Adipose tissue (tissue), 3 donors: ENCODE measurements around the gene C1QL4. TPM values are rescaled to one million over a fixed set of nuclear protein-coding genes. Genes with fewer than 3 reads are reported as not detected.
"Not testable (repeated sequence)": the region's sequence is repeated elsewhere in the genome, so short reads cannot be mapped to it uniquely, and the experiment has no call there.

ENCODE experiments used
- H3K27ac ChIP-seq: one replicate; pipeline ENCODE4 v1.5.1; 2013; ENCODE audit warnings: low read depth, low read length
- WGBS, 3 donors: extraction: QIAGEN DNeasy Blood & Tissue Kit; methylation state at CpG; one replicate each; pipeline ENCODE4 v1.1.7; 2013; 5-methylcytosine and 5-hydroxymethylcytosine counted together
- polyA plus RNA-seq, 3 donors: library from polyadenylated mRNA; stranded (reverse); fragments of 200-250 nt; gene quantifications; one replicate each; pipeline ENCODE4 v1.2.3, GENCODE V29; 2013
- donor health status: healthy with polysubstance abuse.
- donor health status: Bipolar disorder and iron deficiency.
- donor health status: healthy.

C1QL4 gene
- polyA plus RNA-seq, 3 donors, result not detected

DNA sequence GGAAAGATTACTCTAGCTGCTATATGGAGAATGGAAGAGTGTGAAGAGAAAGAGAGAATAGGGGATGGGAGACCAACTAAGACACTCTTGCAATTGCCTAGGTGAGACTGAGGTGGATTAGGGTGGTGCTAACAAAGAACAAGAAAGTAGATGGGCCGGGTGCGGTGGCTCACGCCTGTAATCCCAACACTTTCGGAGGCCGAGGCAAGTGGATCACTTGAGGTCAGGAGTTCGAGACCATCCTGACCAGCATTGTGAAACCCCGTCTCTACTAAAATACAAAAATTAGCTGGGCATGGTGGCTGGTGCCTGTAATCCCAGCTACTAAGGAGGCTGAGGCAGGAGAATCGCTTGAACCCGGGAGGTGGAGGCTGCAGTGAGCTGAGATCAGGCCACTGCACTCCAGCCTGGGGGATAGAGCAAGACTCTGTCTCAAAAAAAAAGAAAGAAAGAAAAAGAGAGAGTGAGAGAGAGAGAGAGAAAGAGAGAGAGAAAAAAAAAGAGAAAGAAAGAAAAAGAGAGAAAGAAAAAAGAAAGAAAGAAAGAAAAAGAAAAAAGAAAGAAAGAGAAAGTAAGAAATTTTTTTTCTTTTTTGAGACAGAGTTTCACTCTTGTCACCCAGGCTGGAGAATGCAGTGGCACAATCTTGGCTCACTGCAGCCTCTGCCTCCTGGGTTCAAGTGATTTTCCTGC is 16.4 kb downstream of the C1QL4 start:
- 88 to 97% (median 93%) methylated on average over 7 to 9 of the region's 9 CpGs for WGBS, 3 donors
- not testable (repeated sequence) for H3K27ac ChIP-seq

DNA sequence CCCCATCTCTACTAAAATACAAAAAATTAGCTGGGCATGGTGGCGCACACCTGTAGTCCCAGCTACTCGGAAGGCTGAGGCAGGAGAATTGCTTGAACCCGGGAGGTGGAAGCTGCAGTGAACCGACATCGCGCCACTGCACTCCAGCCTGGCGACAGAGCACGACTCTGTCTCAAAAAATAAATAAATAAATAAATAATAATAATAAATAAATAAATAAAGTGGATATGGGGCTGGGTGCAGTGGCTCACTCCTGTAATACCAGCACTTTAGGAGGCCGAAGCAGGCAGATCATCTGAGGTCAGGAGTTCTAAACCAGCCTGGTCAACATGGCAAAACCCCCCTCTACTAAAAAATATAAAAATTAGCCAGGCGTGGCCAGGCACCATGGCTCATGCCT is 19.9 kb downstream of the C1QL4 start:
- 94 to 96% (median 95%) methylated on average over 10 of the region's 10 CpGs for WGBS, 3 donors
- not testable (repeated sequence) for H3K27ac ChIP-seq

DNA sequence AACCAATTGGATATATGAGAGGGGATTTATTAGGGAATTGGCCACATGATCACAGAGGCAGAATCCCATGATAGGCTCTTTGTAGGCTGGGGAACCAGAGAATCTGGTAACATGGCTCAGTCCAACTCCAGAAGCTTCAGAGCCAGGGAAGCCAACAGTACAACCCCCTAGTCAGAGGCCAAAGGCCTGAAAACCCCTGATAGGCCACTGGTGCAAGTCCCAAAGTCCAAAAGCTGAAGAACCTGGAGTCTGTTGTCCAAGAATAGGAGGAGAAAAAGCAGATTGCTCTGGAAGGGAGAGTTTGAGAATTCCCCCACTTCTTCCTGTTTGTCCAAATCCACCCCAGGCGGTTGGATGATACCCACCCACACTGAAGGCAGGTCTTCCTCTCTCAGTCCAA is 22.2 kb downstream of the C1QL4 start:
- WGBS, 3 donors, result 75 to 97% (median 91%) methylated on average over 1 of the region's 1 CpG
- no peak overlapping the region for H3K27ac ChIP-seq

DNA sequence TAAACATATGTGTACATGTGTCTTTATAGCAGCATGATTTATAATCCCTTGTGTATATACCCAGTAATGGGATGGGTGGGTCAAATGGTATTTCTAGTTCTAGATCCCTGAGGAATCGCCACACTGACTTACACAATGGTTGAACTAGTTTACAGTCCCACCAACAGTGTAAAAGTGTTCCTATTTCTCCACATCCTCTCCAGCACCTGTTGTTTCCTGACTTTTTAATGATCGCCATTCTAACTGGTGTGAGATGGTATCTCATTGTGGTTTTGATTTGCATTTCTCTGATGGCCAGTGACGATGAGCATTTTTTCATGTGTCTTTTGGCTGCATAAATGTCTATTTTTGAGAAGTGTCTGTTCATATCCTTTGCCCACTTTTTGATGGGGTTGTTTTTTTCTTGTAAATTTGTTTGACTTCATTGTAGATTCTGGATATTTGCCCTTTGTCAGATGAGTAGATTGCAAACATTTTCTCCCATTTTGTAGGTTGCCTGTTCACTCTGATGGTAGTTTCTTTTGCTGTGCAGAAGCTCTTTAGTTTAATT is 26.5 kb downstream of the C1QL4 start:
- 50 to 64% (median 61%) methylated on average over 2 of the region's 3 CpGs for WGBS, 3 donors
- not testable (repeated sequence) for H3K27ac ChIP-seq

DNA sequence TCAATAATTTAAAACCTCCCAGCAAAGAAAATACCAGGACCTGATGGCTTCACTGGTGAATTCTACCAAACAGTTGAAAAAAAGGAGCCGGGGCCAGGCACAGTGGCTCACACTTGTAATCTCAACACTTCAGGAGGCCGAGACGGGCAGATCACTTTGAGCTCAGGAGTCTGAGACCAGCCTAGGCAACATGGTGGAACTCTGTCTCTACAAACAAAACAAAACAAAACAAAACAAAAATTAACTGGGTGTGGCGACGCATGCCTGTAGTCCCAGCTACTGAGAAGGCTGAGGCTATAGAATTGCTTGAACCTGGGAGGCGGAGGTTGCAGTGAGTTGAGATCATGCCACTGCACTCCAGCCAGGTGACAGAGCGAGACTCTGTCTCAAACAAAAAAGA is 27.6 kb downstream of the C1QL4 start:
- no peak overlapping the region for H3K27ac ChIP-seq
- WGBS, 3 donors, result 91 to 92% (median 91%) methylated on average over 7 of the region's 7 CpGs

DNA sequence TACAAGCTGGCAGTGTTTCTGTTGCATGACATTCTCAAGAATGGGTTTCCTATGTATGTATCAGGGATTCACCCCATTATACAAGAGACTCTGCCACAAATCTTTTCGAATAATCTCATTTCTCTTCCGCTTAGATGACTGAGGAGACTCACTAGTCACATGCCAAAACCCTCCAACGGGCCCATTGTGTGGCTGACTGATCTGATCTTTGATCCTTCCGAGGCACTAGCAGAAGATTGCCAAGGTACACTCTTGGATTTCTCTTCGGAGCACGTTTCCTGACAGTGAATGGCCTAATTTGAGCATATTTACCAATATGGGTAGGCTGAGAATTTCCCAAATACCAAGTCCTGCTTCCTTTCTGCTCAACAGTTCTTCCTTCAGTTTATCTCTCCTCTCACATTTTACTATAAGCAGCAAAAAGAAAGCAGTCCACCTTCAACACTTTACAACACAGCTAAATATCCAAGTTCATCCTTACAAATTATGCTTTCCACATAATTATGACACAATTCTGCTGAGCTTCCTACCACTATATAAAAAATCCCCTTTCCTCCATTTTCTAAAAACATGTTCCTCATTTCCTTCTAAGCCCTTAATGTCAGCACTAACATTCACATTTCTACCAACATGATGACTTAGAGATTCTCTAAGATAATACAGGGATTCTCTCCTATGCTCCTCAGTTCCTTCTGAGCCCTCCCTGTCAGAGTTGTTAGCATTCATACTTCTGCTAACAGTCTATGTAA is 31.1 kb downstream of the C1QL4 start:
- no peak overlapping the region for H3K27ac ChIP-seq
- 59 to 80% (median 76%) methylated on average over 6 of the region's 6 CpGs for WGBS, 3 donors

DNA sequence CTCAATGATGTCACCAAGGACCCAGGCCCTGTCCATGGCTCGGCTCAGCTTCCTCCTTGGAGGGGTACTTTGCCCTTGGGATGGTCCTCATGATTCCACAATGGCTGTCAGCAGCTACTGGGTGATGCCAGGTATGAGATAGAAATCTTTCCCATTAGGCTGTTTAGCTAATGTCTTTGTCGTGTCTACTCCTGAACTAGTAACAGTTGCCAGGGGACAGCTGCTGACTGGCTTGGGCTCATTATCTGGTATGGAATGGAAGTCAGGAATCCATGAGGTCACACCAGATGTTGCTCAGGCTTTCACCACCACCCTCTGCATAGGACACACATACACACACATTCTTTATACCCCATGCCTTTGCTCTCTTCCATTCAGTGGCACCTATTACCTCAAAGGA is 32.8 kb downstream of the C1QL4 start:
- 70 to 81% (median 71%) methylated on average over 2 of the region's 2 CpGs for WGBS, 3 donors
- H3K27ac ChIP-seq, result no peak overlapping the region

DNA sequence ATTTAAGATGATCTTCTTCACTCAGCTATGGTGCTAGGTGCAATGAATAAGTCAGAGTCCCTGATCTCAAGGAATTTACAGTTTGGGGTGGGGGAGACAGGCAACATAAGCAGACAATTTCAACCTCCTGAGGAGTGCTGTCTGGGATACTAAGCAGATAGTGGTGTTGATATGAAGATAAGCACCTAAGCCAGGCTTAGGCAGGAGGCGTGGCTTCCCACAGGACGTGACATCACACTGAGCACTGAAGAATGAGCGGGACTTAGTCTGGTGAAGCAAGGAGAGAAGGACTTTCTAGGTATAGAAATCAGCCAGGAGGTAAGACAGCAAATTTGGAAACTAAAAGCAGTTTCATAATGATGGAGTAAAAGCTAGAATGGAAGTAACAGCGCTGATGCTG is 35.2 kb downstream of the C1QL4 start:
- 71 to 80% (median 71%) methylated on average over 4 of the region's 4 CpGs for WGBS, 3 donors
- no peak overlapping the region for H3K27ac ChIP-seq

DNA sequence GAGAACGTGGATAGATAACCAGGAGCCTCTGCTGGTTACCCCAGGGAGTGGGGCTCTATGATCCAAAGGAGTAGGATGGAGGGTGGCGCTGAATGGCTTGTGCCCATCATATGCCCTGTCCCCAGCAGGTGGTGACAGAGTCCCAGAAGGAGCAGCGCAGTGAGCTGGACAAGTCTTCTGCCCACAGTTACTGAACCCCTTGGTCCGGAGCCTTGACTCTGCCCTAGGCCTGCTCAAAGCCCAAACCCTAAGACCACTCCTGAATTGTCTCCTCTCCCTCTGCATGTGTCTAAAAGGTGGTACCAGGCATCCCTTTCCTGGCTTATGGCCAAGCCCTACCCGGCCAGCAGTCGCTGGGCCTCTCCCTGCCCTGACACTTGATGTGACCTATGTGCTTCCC is 38.8 kb downstream of the C1QL4 start:
- 40 to 57% (median 47%) methylated on average over 6 of the region's 6 CpGs for WGBS, 3 donors

DNA sequence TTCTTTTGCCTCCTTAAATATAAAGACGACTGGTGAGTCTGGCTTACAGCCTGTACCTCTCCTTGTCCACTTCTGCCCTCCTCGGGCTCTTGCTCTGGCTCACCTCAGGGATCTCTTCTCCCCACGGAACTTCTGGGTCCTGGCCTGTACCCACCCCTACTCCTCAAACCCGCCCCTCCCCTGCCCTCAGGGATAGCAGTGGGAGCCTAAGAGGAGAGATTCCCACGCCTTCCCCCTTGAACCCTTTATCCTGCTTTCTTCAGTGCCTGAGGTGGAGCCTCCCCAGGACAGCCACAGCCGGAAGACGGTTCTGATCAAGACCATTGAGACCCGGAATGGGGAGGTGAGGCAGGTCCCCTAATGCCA is 39.3 kb downstream of the C1QL4 start:
- no peak overlapping the region for H3K27ac ChIP-seq
- 23 to 32% (median 23%) methylated on average over 7 to 8 of the region's 8 CpGs for WGBS, 3 donors

More for the DNA sequence above, 38.8 kb downstream of the C1QL4 start:
- H3K27ac ChIP-seq, result no peak overlapping the region

DNA sequence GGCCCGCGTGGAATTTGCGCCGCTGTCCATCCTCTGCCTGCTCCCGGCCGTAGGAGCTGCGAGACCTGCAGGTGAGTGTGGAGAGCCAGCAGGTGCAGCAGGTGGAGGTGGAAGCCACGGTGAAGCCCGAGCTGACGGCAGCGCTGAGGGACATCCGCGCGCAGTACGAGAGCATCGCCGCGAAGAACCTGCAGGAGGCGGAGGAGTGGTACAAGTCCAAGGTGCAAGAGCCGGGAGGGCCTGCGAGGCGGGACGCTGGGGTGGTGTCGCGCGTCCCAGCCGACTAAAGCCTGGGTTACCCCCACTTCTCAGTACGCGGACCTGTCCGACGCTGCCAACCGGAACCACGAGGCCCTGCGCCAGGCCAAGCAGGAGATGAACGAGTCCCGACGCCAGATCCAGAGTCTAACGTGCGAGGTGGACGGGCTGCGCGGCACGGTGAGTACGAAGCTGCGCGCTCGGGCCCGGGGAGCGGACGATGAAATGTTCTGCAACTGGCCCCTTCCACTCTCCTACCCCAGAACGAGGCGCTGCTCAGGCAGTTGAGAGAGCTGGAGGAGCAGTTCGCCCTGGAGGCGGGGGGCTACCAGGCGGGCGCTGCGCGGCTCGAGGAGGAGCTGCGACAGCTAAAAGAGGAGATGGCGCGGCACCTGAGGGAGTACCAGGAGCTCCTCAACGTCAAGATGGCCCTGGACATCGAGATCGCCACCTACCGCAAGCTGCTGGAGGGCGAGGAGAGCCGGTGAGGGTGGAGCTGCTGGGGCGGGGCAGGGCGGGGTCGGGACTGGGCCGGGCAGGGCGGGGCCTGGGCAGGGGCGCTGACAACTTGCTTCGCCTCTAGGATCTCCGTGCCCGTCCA is 39.9 kb downstream of the C1QL4 start:
- no peak overlapping the region for H3K27ac ChIP-seq
- 2 to 11% (median 5%) methylated on average over 73 to 77 of the region's 77 CpGs for WGBS, 3 donors

DNA sequence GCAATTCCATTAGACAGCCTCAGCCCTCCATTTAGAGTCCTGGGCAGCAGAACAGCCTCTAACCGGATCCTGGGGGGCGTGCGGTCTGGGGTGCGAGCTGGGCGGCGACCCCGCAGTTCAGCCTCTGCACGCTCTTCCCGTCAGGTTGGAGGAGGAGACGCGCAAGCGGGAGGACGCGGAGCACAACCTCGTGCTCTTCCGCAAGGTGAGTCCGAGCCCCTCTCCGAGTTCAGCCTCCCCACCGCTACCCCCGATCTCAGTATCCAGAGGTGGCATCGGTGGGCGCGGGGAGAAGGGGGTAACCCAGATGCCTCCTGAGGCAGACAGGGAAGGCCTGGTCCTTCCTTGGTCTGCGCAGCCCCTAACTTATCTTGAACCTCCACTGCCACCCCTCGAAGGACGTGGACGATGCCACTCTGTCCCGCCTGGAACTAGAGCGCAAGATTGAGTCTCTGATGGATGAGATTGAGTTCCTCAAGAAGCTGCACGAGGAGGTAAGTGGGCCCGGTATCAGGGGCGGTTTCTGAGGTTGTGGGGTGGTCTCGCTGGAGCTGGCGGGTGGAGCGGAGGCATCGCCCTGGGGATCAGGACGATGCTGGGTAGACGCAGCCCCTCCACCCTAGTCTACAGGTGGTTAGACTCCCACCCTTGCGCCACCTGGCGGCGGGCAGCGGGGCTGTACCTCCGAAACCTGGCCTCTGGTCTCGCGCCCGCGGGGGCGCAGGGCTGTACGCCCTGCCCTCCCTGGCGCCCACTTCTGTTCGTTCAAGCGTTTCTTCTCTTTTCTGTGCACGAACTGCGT is 40.8 kb downstream of the C1QL4 start:
- no peak overlapping the region for H3K27ac ChIP-seq
- WGBS, 3 donors, result 15 to 27% (median 27%) methylated on average over 53 to 54 of the region's 54 CpGs

DNA sequence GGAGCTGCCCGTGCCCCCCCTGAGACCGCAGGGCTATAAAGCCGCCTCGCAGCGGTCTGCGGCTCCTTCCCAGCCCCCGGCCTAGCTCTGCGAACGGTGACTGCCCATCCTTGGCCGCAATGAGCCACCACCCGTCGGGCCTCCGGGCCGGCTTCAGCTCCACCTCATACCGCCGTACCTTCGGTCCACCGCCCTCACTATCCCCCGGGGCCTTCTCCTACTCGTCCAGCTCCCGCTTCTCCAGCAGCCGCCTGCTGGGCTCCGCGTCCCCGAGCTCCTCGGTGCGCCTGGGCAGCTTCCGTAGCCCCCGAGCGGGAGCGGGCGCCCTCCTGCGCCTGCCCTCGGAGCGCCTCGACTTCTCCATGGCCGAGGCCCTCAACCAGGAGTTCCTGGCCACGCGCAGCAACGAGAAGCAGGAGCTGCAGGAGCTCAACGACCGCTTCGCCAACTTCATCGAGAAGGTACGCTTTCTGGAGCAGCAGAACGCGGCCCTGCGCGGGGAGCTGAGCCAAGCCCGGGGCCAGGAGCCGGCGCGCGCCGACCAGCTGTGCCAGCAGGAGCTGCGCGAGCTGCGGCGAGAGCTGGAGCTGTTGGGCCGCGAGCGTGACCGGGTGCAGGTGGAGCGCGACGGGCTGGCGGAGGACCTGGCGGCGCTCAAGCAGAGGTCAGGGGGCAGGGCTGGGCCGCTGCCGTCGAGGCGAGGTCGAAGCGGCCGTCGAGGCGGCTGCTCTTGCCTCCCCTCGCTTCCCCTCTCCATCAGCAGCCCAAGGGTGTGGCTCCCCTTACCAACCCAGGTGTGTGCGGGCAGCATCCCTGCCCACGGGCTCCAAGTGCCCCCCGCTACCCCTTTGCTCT is 41.7 kb downstream of the C1QL4 start, which contains the start of gene PRPH:
Gene PRPH (plus strand): TSS at position 66 of the 855 bp plus-strand sequence. CDS start 54 bp downstream, at position 120.
- WGBS, 3 donors, result 10 to 17% (median 15%) methylated on average over 55 to 82 of the region's 82 CpGs
- no peak within 1 kb of the TSS for H3K27ac ChIP-seq

DNA sequence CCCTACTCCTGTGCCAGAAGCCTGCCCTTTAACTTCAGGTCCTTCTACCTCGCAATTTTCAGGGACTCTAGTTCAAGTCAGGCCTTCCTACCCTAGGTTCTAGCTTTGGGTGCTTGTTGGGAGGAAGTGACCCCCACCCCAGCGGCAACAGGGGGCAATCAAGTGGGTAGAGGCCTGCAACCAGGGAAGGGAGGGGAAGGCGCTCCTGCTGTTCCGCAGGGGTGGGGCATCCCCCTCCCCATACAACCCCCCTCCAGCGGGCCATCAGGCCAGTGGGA is 42.2 kb downstream of the C1QL4 start:
- 55 to 67% (median 63%) methylated on average over 2 to 5 of the region's 5 CpGs for WGBS, 3 donors
- no peak overlapping the region for H3K27ac ChIP-seq

DNA sequence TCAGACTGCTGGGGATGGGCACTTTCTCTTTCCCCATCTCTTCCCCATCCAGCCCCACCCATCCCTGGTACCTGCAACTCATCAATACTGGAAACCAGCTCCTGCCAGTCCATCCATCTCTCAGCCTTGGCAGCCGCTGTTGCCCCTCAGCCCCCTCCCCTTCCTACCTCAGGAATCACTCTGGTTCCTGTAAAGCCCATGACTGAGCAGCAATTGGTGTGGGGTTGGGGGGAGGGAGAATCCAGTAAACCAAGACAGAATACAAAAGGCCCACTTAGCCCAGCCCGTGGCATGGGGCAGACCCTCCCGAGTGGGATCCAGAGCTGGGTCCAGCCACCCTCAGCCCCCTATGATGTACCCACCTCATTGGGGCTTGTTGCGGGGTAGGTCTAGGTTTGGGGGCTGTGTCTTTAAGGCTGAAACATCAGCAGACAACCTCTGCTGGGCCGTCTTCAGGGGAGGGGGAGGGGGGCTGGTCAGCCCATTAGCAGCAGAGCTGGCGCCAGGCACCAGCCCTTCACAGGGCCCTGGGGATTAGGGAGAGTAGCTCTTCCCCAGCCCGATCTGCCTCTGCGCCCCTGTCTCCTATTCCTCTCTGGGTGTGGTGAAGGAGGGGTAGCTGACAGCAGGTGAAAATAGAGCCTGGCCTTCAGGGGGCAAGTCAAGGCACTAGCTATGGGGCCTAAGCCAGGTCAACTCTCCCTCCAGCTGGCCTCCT is 42.7 kb downstream of the C1QL4 start:
- 68 to 76% (median 69%) methylated on average over 7 to 8 of the region's 8 CpGs for WGBS, 3 donors
- no peak overlapping the region for H3K27ac ChIP-seq

DNA sequence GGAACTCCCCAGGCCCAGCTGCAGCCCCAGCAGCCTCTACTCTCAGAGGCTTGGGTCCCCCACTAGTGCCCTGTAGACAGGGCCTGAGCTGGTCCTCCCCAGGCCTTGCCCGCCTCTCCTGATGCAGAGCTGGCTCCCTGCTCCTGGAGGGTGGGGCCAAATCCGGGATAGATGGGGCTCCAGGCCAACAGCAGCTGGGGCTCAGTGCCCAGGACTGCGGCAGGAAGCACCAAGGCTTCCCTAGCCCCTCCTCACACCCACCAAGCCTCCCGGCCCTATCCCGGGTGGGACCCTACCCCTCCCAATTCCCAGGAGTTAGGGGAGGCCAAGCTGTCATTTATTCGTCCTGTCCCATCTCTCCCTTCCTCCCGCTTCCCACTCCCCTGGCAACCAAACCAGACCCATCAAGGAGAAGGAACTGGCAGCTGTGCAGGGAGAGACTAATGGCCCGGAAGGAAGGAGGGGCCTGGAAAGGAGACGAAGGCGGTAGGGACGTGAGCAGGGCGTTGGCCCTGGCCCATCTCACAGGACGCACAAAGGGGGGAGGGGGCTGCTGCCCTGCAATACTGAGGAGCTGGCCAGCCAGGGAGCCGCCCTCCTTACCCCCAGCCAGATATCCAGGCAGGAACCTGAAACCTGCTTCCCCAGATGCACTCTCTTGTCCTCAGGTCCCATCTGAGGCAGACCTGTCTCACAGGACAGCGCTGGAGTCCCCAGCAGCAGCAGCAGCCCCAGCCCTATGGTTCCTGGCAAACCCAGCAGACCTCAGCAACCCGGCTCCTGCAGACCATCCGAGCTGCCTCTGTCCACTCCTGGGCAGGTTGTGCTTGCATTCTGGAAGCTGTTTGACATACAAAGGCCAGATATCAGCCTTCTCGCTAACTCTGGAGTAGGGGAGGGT is 43.7 kb downstream of the C1QL4 start:
- H3K27ac ChIP-seq, result no peak overlapping the region
- WGBS, 3 donors, result 26 to 49% (median 32%) methylated on average over 18 of the region's 18 CpGs
